Activated CD4-positive, alpha-beta memory T cell treated with anti-CD3 and anti-CD28 coated beads for 36 hours (primary cell): ENCODE data around the gene ASTN2. TPM values are rescaled to one million over a fixed set of nuclear protein-coding genes. Genes with fewer than 3 reads are reported as not detected.

Source experiments
- CTCF ChIA-PET: fragments of 350-600 bp; sonication (Branson Sonifier 250); formaldehyde crosslinking; loops from one replicate; lab custom pipeline; 2021; ENCODE audit warnings: antibody characterized with exemption, inconsistent platforms; lab: Charles Lee
- POLR2A ChIA-PET: fragments of 350-600 bp; sonication (Branson Sonifier 250); formaldehyde crosslinking; loops from one replicate; lab custom pipeline; 2021; ENCODE audit warnings: antibody characterized with exemption; lab: Charles Lee
- DNase-seq: peaks from one replicate; pipeline ENCODE4 v3.0.0-alpha.2; 2020
- H3K27ac Mint-ChIP-seq: one replicate; pipeline ENCODE4 v1.8.0; 2021; ENCODE audit warnings: mixed read lengths
- H3K27me3 Mint-ChIP-seq: one replicate; pipeline ENCODE4 v1.8.0; 2021; ENCODE audit warnings: mixed read lengths
- H3K36me3 Mint-ChIP-seq: one replicate; pipeline ENCODE4 v1.8.0; 2021; ENCODE audit warnings: mixed read lengths
- H3K4me1 Mint-ChIP-seq: one replicate; pipeline ENCODE4 v1.8.0; 2021; ENCODE audit warnings: low read depth, mixed read lengths
- H3K4me3 Mint-ChIP-seq: one replicate; pipeline ENCODE4 v1.8.0; 2021; ENCODE audit warnings: mild to moderate bottlenecking, mixed read lengths
- H3K9me3 Mint-ChIP-seq: one replicate; pipeline ENCODE4 v1.8.0; 2021; ENCODE audit warnings: mixed read lengths
- intact Hi-C: fragments of 100-400 bp; cut with micrococcal nuclease; formaldehyde crosslinking; loops from one replicate; pipeline ENCODE4 v1.15.1; 2023
- total RNA-seq, 2 experiments: library from RNA; stranded (reverse); gene quantifications; one replicate each; pipeline ENCODE4 v1.2.3, GENCODE V29; 2021

ASTN2 gene
- total RNA-seq, 2 experiments from 2014 or later, result 3.3 to 3.4 TPM

DNA sequence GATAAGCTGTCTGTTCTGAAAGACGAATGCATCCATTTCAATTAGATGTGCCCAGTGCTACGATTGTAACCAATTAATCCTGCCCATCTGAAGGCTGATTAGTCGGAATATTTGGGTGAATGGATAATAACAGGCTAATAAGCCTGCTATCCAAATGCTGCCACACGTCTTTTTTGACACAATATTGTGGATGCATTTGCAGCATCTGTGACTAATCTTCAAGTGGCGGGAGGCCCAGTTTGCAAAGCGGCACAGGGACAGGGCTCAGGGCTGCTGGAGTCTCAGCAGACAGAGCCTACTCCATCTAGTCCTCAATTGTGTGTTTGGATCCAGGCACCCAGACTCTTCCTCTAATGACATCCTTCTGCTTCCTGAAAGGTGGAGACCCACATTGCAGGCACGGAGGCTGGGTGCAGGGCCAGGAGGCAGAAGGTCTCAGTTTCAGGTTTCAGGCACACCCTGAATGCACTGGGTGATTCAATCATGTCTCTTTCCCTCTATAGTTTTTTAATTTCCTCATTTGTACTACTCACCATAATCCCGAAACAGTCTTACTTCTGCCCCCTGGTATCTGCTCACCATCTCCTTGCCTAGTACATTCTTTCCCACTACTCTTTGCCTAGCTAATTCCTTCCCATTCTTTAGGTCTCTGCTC is 169.6 kb downstream of the ASTN2 start:
- H3K9me3 Mint-ChIP-seq, result peaks cover 2% of the 10 kb centered on the region
- H3K4me3 Mint-ChIP-seq, result no peak overlapping the region
- intact Hi-C loops, result no loop called here
- ChIA-PET POLR2A (no interaction called here), CTCF (no interaction called here)
- DNase-seq, result no peak
- H3K27me3 Mint-ChIP-seq, result no peaks in the 10 kb centered on the region
- no peaks in the 10 kb centered on the region for H3K36me3 Mint-ChIP-seq
- H3K27ac Mint-ChIP-seq, result no peak overlapping the region
- H3K4me1 Mint-ChIP-seq, result no peaks in the 10 kb centered on the region

GRCh38 chr9:117242082-117242481 is 172.8 kb downstream of the ASTN2 start:
- POLR2A ChIA-PET, result no interaction called here
- Mint-ChIP-seq H3K9me3 (peaks cover 2% of the 10 kb centered on the region), H3K4me3 (no peak overlapping the region), H3K36me3 (no peaks in the 10 kb centered on the region), H3K27me3 (no peaks in the 10 kb centered on the region), H3K4me1 (no peaks in the 10 kb centered on the region), H3K27ac (no peak overlapping the region)
- intact Hi-C loops, result no loop called here
- CTCF ChIA-PET, result no interaction called here
- DNase-seq, result no peak

DNA sequence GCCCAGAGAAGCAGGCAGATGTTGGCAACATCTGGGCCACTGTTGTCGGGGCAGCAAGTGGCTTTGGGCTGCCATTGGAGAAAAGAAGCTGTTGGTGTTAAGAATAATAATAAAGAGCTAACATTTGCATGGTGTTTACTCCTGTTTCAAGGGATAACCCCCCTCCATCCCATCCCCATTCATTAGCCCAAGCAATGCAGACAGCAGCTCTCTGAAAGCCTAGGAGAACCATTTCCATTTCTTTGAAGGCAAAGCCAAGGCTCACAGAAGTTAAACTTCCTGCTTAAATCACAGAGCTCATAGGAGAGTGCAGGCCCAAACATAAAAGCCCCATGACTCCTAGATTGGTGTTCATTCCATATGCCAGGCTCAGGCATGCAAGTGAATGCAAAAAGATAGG is 175.4 kb downstream of the ASTN2 start:
- ChIA-PET CTCF (no interaction called here), POLR2A (no interaction called here)
- no peaks in the 10 kb centered on the region for H3K4me1 Mint-ChIP-seq
- H3K27ac Mint-ChIP-seq, result no peak overlapping the region
- H3K4me3 Mint-ChIP-seq, result no peak overlapping the region
- no peak for DNase-seq
- peaks cover 2% of the 10 kb centered on the region for H3K9me3 Mint-ChIP-seq
- H3K27me3 Mint-ChIP-seq, result no peaks in the 10 kb centered on the region
- intact Hi-C loops, result no loop called here
- no peaks in the 10 kb centered on the region for H3K36me3 Mint-ChIP-seq

DNA sequence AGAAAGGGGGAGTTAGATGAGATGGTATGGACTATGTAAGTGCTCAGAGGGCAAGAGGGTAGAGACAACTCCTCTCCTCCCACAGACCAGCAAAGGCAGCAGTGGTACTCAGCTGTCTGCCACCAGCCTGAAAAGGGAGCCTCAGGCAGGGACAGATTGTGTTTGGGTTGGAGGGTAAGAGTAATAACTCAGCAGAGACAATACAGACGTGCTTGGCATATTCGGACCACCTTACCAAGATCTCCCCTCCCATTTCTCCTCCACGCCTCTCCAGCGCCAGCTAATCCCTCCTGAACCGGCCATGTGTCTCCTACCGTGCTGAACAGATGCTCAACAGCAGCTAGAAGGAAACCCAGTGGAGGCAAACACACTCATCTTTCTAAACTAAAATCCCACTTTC is 180.8 kb downstream of the ASTN2 start:
- no peak for DNase-seq
- no peaks in the 10 kb centered on the region for H3K27me3 Mint-ChIP-seq
- ChIA-PET CTCF (no interaction called here), POLR2A (no interaction called here)
- no peaks in the 10 kb centered on the region for H3K9me3 Mint-ChIP-seq
- H3K36me3 Mint-ChIP-seq, result no peaks in the 10 kb centered on the region
- no peak overlapping the region for H3K4me3 Mint-ChIP-seq
- intact Hi-C loops, result no loop called here
- H3K4me1 Mint-ChIP-seq, result no peaks in the 10 kb centered on the region
- H3K27ac Mint-ChIP-seq, result no peak overlapping the region

GRCh38 chr9:117233016-117233415 is 181.8 kb downstream of the ASTN2 start:
- no peak for DNase-seq
- Mint-ChIP-seq H3K27me3 (no peaks in the 10 kb centered on the region), H3K4me3 (no peak overlapping the region), H3K27ac (no peak overlapping the region), H3K4me1 (no peaks in the 10 kb centered on the region), H3K36me3 (no peaks in the 10 kb centered on the region), H3K9me3 (no peaks in the 10 kb centered on the region)
- intact Hi-C loops, result no loop called here
- POLR2A ChIA-PET, result no interaction called here
- CTCF ChIA-PET, result no interaction called here

GRCh38 chr9:117232281-117232680 is 182.6 kb downstream of the ASTN2 start:
- no peak for DNase-seq
- CTCF ChIA-PET, result no interaction called here
- POLR2A ChIA-PET, result no interaction called here
- no peaks in the 10 kb centered on the region for H3K9me3 Mint-ChIP-seq
- intact Hi-C loops, result no loop called here
- no peaks in the 10 kb centered on the region for H3K4me1 Mint-ChIP-seq
- no peak overlapping the region for H3K27ac Mint-ChIP-seq
- H3K27me3 Mint-ChIP-seq, result no peaks in the 10 kb centered on the region
- H3K4me3 Mint-ChIP-seq, result no peak overlapping the region
- H3K36me3 Mint-ChIP-seq, result no peaks in the 10 kb centered on the region

DNA sequence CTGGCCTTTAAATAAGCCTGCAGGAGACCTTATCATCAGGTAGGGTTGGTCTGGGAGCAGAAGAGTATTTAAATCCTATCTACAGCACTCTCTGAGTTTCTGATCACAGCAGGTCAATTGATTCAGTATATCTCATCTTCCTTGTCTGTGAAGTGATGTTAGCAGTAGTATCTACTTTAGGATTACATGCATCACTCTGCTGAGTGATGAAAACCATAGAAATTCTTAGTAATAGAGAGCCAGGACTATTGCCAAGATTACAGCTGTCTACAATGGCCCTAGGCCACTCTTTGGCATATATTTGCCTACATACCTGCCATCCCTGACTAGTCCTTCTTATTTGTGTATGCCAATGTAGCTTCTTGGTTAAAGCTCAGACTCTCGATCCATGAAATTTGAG is 183.8 kb downstream of the ASTN2 start:
- no peaks in the 10 kb centered on the region for H3K36me3 Mint-ChIP-seq
- H3K27me3 Mint-ChIP-seq, result no peaks in the 10 kb centered on the region
- H3K9me3 Mint-ChIP-seq, result no peaks in the 10 kb centered on the region
- ChIA-PET CTCF (no interaction called here), POLR2A (no interaction called here)
- no peak for DNase-seq
- H3K4me3 Mint-ChIP-seq, result no peak overlapping the region
- no peaks in the 10 kb centered on the region for H3K4me1 Mint-ChIP-seq
- H3K27ac Mint-ChIP-seq, result no peak overlapping the region
- intact Hi-C loops, result no loop called here

DNA sequence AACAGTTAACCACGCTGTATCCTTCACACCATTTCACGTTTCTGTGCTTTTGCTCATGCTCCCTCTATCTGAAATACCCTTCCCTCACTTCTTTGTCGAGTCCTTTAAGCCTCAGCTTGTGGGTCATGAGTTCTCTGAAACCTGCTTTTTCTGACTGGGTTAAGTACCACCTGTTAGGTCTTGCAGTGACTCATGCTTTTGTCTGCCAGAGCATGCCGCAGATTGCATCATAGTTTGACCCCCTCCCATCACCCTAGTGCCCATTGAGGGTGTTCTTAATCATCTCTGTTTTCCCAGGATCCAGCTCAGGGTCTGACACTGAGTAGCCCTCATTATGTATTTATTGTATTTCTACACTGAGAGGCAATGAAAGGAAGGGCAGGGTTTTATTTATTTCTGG is 190.2 kb downstream of the ASTN2 start:
- CTCF ChIA-PET, result no interaction called here

DNA sequence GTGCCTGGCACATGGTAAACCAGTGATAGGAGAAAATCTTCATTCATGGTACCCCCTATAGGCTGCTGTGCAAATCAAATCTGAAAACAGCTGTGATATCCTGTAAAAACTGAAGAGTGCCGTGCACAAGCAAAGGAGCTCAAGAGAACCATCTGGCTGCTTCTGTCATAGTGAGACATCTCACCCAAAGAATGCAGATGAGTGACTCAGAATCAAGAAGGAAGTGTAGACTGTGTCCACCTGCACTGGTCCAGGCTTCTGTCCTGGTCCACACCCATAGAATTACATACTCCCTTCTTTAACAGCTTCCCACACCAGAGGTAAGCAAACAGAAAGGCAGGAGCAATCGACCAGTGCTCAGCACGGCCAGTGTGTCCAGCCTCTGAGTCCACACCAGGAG is 195.9 kb downstream of the ASTN2 start:
- H3K4me3 Mint-ChIP-seq, result no peak overlapping the region
- ChIA-PET POLR2A (no interaction called here), CTCF (no interaction called here)
- H3K27ac Mint-ChIP-seq, result no peak overlapping the region
- H3K36me3 Mint-ChIP-seq, result no peaks in the 10 kb centered on the region
- H3K9me3 Mint-ChIP-seq, result peaks cover 2% of the 10 kb centered on the region
- H3K27me3 Mint-ChIP-seq, result no peaks in the 10 kb centered on the region
- no peaks in the 10 kb centered on the region for H3K4me1 Mint-ChIP-seq
- intact Hi-C loops, result no loop called here
- no peak for DNase-seq

More for the DNA sequence above, 190.2 kb downstream of the ASTN2 start:
- Mint-ChIP-seq H3K27me3 (no peaks in the 10 kb centered on the region), H3K4me1 (no peaks in the 10 kb centered on the region), H3K4me3 (no peak overlapping the region), H3K36me3 (no peaks in the 10 kb centered on the region), H3K27ac (no peak overlapping the region), H3K9me3 (peaks cover 3% of the 10 kb centered on the region)
- intact Hi-C loops, result no loop called here
- DNase-seq, result no peak
- POLR2A ChIA-PET, result no interaction called here

DNA sequence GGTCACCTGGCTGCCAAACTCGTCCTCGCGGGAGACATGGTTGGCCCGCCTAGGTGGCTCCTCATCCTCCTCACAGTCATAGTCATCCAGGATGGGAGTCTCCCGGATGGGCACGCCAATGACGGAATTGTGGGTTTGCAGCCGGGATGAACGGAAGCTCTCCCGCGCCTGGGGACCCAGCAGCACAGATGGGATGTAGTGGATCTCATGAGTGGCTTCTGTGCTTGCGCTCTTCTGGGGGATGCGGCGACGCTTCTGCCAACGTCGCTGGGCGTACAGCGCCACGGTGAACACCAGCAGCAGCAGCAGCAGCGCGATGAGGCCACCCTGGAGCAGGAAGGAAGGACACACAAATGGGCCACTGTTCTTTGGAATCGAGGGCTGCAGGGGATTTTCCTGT is 200.4 kb downstream of the ASTN2 start:
- POLR2A ChIA-PET, result no interaction called here
- intact Hi-C loops, result no loop called here
- Mint-ChIP-seq H3K4me3 (no peak overlapping the region), H3K27me3 (no peaks in the 10 kb centered on the region), H3K4me1 (no peaks in the 10 kb centered on the region), H3K27ac (no peak overlapping the region), H3K36me3 (no peaks in the 10 kb centered on the region), H3K9me3 (peaks cover 13% of the 10 kb centered on the region)
- DNase-seq, result no peak
- CTCF ChIA-PET, result no interaction called here

- ChIA-PET CTCF (no interaction called here), POLR2A (no interaction called here)
- no peaks in the 10 kb centered on the region for H3K36me3 Mint-ChIP-seq
- intact Hi-C loops, result no loop called here
- H3K4me3 Mint-ChIP-seq, result no peak overlapping the region
- DNase-seq, result no peak
- no peak overlapping the region for H3K27ac Mint-ChIP-seq
- H3K9me3 Mint-ChIP-seq, result peaks cover 16% of the 10 kb centered on the region
- no peaks in the 10 kb centered on the region for H3K4me1 Mint-ChIP-seq
- H3K27me3 Mint-ChIP-seq, result no peaks in the 10 kb centered on the region
Observed at GRCh38 chr9:117211280-117211679, 203.6 kb downstream of the ASTN2 start.

- Mint-ChIP-seq H3K9me3 (peaks cover 10% of the 10 kb centered on the region), H3K27me3 (no peaks in the 10 kb centered on the region), H3K27ac (no peak overlapping the region), H3K4me3 (no peak overlapping the region), H3K36me3 (no peaks in the 10 kb centered on the region), H3K4me1 (no peaks in the 10 kb centered on the region)
- ChIA-PET POLR2A (no interaction called here), CTCF (no interaction called here)
- intact Hi-C loops, result no loop called here
- DNase-seq, result no peak
Observed at GRCh38 chr9:117205806-117206205, 209.1 kb downstream of the ASTN2 start.

DNA sequence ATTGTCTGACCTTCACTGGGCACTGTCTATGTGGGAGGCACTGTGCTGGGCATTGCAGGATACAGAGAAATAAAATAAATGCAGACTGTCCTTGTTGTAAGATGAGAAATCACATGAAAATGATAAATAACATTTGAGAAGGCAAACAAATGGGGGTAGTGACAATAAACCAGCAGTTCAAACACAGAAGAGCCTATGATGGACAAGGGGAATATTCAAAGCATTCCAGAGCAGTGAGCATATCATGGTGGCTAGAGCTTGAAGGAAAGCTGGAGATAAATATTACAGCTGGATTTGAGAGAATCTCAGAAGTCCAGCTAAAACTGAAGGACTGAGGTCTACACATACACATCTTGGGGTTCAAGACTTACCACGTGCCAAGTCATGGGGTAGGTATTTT is 209.9 kb downstream of the ASTN2 start:
- H3K27ac Mint-ChIP-seq, result no peak overlapping the region
- no peaks in the 10 kb centered on the region for H3K27me3 Mint-ChIP-seq
- no peak overlapping the region for H3K4me3 Mint-ChIP-seq
- ChIA-PET POLR2A (no interaction called here), CTCF (no interaction called here)
- peaks cover 6% of the 10 kb centered on the region for H3K9me3 Mint-ChIP-seq
- no peaks in the 10 kb centered on the region for H3K36me3 Mint-ChIP-seq
- intact Hi-C loops, result no loop called here
- H3K4me1 Mint-ChIP-seq, result no peaks in the 10 kb centered on the region
- no peak for DNase-seq
